ENCODE results near the gene STEAP3. TPM values are rescaled to one million over a fixed set of nuclear protein-coding genes. Genes with fewer than 3 reads are reported as not detected.

STEAP3 gene
- total RNA-seq, 2 donors from 2014 or later = 4.4 to 7.9 TPM

DNA sequence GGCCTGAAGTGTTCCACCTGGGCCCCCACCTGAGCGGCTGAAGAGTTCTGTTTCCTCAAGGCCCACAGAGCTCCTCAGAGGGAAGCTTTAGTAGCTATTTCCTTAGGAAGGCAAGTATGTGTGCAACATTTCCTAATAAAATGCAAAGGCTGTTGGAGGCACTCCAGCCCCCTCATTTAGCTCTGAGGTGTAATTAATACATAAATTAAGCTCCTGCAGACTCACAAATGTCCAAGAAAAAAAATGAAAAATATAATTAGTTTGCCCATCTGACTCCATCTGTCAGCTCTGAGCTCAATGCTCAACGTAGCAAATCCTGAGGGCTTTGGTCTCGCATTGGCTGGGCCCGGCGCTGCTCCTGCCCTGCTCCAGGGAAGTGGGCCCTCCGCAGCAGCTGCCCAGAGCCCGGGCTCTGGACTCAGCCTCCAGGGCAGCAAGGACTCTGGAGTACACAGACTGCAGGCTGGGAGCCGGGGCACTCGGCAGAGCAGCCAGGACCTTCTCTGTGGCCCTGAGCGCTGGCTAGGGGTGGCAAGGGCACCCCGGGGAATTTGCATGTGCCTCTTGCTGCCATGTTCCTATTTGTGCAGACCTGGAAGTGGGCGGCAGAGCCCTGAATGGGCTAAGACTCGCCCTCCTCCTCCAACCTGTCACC, 41.7 kb upstream of the STEAP3 start:
- Histone ChIP-seq H3K4me3 (ENCODE audit: low read length) (no peak overlapping the region), H3K36me3 (ENCODE audit: control insufficient read depth, insufficient read depth, low read length) (no peaks in the 10 kb centered on the region), H3K27ac (ENCODE audit: low read depth, low read length) (no peak overlapping the region), H3K9ac (ENCODE audit: extremely low read depth, low read length, poor library complexity, severe bottlenecking) (no peak overlapping the region), H3K4me1 (ENCODE audit: control insufficient read depth, insufficient read depth, low read length) (peaks cover under 1% of the 10 kb centered on the region), H3K27me3 (ENCODE audit: control insufficient read depth, insufficient read depth, low read length, poor library complexity, severe bottlenecking) (no peaks in the 10 kb centered on the region), H3K9me3 (ENCODE audit: control insufficient read depth, low read length) (no peaks in the 10 kb centered on the region)
- no peaks in the 10 kb centered on the region for H3K36me3 Mint-ChIP-seq (ENCODE audit: low read depth)
- TF ChIP-seq, protein P1, sequence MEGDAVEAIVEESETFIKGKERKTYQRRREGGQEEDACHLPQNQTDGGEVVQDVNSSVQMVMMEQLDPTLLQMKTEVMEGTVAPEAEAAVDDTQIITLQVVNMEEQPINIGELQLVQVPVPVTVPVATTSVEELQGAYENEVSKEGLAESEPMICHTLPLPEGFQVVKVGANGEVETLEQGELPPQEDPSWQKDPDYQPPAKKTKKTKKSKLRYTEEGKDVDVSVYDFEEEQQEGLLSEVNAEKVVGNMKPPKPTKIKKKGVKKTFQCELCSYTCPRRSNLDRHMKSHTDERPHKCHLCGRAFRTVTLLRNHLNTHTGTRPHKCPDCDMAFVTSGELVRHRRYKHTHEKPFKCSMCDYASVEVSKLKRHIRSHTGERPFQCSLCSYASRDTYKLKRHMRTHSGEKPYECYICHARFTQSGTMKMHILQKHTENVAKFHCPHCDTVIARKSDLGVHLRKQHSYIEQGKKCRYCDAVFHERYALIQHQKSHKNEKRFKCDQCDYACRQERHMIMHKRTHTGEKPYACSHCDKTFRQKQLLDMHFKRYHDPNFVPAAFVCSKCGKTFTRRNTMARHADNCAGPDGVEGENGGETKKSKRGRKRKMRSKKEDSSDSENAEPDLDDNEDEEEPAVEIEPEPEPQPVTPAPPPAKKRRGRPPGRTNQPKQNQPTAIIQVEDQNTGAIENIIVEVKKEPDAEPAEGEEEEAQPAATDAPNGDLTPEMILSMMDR (conservative IDR thresholded peaks at IDR 0.05) = no peak
- DNase-seq = no peak
- 86 to 91% methylated on average over 3 to 13 of the region's 13 CpGs for WGBS, 2 experiments (ENCODE audit: insufficient coverage in 1 of 2, insufficient read length in 1 of 2)
- H3K27me3 Mint-ChIP-seq (ENCODE audit: insufficient read depth) = no peaks in the 10 kb centered on the region
- H3K27ac Mint-ChIP-seq = no peak overlapping the region
- no peaks in the 10 kb centered on the region for H3K9me3 Mint-ChIP-seq
- H3K4me1 Mint-ChIP-seq = no peaks in the 10 kb centered on the region
- H3K4me3 Mint-ChIP-seq = no peak overlapping the region

DNA sequence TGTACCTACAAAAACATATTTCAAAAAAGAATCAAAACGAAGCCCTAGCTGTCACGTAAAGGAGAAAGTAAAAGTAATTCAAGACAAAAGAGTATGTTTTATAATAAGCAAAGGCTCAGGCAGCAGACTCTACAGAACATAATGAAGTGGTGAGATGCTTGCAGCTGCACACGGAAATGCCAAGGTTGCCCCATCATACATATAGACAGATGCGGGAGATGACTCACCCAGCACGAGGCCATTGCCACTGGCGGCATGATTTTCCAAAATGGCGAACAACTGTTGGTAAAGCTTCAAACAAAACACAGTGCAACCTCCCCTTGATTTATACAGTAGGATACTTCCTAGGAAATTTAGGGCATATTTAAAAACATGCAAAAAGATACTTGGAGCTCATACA, 39.1 kb upstream of the STEAP3 start:
- no peak overlapping the region for H3K4me3 Mint-ChIP-seq
- H3K9me3 Mint-ChIP-seq = no peaks in the 10 kb centered on the region
- H3K9ac ChIP-seq (ENCODE audit: extremely low read depth, low read length, poor library complexity, severe bottlenecking) = no peak overlapping the region
- no peaks in the 10 kb centered on the region for H3K27me3 ChIP-seq (ENCODE audit: control insufficient read depth, insufficient read depth, low read length, poor library complexity, severe bottlenecking)
- TF ChIP-seq, protein P1 (conservative IDR thresholded peaks at IDR 0.05) = no peak
- H3K27ac Mint-ChIP-seq = no peak overlapping the region
- no peaks in the 10 kb centered on the region for H3K36me3 ChIP-seq (ENCODE audit: control insufficient read depth, insufficient read depth, low read length)
- no peak overlapping the region for H3K27ac ChIP-seq (ENCODE audit: low read depth, low read length)
- no peaks in the 10 kb centered on the region for H3K36me3 Mint-ChIP-seq (ENCODE audit: low read depth)
- H3K9me3 ChIP-seq (ENCODE audit: control insufficient read depth, low read length) = no peaks in the 10 kb centered on the region
- DNase-seq = no peak
- H3K4me3 ChIP-seq (ENCODE audit: low read length) = no peak overlapping the region
- H3K27me3 Mint-ChIP-seq (ENCODE audit: insufficient read depth) = no peaks in the 10 kb centered on the region
- peaks cover 4% of the 10 kb centered on the region for H3K4me1 ChIP-seq (ENCODE audit: control insufficient read depth, insufficient read depth, low read length)
- WGBS, 2 experiments (ENCODE audit: insufficient coverage in 1 of 2, insufficient read length in 1 of 2) = 93 to 95% methylated on average over 6 to 7 of the region's 7 CpGs
- no peaks in the 10 kb centered on the region for H3K4me1 Mint-ChIP-seq

DNA sequence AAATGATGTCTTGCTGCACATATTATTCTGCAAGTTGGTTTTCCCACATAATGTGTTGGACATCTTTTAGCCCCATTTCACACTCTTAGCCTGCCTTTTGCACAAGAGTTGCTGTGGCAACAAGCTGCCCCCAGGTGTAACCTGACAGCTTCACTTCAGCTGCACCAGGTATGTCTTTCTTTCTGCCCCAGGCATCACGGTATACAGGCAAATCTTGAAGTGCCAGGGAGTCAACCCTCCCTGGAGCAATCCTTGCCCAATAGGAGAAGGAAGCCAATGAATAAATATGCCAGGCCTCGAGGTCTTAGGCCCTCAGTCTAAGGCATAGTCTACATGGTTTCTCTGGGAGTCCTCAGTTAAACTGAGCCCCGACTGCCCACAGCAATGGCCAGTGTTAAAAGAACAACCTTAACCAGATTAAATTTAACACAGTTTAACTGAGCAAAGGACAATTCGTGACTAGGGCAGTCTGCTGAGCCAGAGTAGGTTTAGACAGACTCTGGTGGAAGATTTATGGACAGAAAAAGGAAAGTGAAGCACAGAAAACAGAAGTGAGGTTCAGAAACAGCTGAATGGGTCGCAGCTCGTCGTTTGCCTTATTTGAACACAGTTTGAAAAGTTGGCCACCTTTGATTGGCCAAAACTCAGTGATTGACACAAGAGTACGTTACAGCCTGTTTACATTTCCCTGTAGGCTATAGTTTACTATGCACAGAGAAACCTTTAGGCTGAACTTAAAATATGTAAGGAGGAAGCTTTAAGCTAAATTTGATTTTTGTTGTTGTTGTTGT, 33.1 kb upstream of the STEAP3 start:
- Histone ChIP-seq H3K36me3 (ENCODE audit: control insufficient read depth, insufficient read depth, low read length) (no peaks in the 10 kb centered on the region), H3K9ac (ENCODE audit: extremely low read depth, low read length, poor library complexity, severe bottlenecking) (no peak overlapping the region), H3K4me3 (ENCODE audit: low read length) (no peak overlapping the region), H3K27ac (ENCODE audit: low read depth, low read length) (no peak overlapping the region), H3K9me3 (ENCODE audit: control insufficient read depth, low read length) (no peaks in the 10 kb centered on the region), H3K4me1 (ENCODE audit: control insufficient read depth, insufficient read depth, low read length) (peaks cover 4% of the 10 kb centered on the region), H3K27me3 (ENCODE audit: control insufficient read depth, insufficient read depth, low read length, poor library complexity, severe bottlenecking) (no peaks in the 10 kb centered on the region)
- TF ChIP-seq, protein P1 (conservative IDR thresholded peaks at IDR 0.05) = no peak
- 80 to 85% methylated on average over 7 to 8 of the region's 8 CpGs for WGBS, 2 experiments (ENCODE audit: insufficient coverage in 1 of 2, insufficient read length in 1 of 2)
- no peak overlapping the region for H3K4me3 Mint-ChIP-seq
- peaks cover 5% of the 10 kb centered on the region for H3K27me3 Mint-ChIP-seq (ENCODE audit: insufficient read depth)
- no peaks in the 10 kb centered on the region for H3K9me3 Mint-ChIP-seq
- no peak overlapping the region for H3K27ac Mint-ChIP-seq
- no peaks in the 10 kb centered on the region for H3K36me3 Mint-ChIP-seq (ENCODE audit: low read depth)
- no peaks in the 10 kb centered on the region for H3K4me1 Mint-ChIP-seq
- no peak for DNase-seq
